Activated T-cell treated with anti-CD3 and anti-CD28 coated beads for 4 hours (primary cell): ENCODE data around the gene THAP5.
A peak's percentile ranks its signal among the peaks of the same experiment; 100 is the strongest.
"Not testable (repeated sequence)": the region's sequence is repeated elsewhere in the genome, so short reads cannot be mapped to it uniquely, and the experiment has no call there.

Experiments used
- DNase-seq: peaks from one replicate; pipeline ENCODE4 v3.0.0-alpha.2; 2020

The THAP5 gene

DNA sequence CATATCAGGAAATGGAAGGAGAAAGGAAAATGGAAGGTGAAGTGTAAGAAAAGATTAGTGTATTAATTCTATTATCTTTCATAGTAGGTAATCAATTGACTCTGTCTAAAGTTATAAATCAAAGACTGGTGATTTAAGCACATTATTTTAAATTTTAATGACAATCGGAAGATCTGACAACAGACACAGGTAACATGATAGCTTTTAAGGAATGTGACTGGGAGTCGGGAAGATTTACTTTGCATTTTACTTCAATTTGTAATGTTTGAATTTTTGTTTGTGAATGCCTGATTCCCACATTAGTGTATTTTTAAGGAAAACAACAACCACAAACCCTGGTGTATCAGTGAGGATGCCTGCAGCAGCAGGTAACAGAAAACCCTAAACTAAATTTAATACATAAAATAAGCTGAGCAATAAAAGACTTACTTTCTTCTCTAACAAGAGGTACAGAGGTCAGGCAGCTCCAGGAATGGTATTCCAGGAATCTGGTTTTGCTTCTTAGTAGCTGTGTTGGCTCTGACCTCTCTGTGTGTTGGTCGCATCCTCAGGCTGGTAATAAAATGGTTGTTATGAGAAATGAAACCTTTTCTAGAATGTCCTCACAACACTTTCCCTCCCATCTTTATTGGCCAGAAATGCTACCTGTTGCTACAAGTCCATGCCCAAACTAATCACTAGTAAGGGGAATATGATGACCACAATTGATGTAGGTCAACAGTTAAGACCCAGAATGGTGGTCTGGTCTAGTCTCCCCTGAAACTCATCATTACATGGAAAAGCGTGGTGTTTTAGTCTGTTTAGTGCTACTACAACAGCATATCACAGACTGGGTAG lies 12.4 kb upstream of the THAP5 start:
- no peak for DNase-seq

DNA sequence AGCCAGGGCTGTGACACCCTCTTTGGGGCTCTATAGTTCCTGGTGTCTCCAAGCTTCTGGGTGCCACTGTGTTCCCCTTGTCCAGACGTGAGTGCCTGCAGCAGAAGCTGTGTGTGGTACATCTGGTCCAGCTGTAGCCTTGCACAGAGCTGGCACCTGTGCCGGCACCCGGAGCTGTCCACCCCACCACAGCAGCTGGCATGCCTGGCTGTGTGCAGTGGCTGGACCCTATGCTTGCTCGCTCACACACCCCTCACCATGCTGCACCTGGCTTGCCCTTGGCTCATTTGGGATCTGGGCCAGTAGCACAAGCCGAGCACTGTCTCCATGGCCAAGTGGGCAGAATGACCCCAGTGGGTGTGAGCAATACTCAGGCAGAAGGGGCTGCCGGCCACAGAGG lies 10.8 kb upstream of the THAP5 start:
- DNase-seq, result no peak

DNA sequence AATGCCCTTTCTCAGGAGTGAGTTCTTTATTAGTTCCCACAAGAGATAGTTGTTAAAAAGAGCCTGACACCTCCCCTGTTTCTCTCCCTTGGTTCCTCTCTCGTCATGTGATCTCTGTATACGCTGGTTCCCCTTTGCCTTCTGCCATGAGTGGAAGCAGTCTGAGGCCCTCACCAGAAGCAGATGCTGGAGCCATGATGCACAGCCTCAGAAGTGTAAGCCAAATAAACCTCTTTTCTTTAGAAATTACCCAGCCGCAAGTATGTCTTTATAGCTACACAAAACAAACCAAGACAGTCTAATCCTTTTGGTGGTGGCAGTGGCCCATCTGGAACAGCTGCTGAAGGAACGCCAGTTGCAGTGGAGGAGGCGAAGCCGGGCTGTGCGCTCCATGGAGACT lies 9.4 kb upstream of the THAP5 start:
- no peak for DNase-seq

DNA sequence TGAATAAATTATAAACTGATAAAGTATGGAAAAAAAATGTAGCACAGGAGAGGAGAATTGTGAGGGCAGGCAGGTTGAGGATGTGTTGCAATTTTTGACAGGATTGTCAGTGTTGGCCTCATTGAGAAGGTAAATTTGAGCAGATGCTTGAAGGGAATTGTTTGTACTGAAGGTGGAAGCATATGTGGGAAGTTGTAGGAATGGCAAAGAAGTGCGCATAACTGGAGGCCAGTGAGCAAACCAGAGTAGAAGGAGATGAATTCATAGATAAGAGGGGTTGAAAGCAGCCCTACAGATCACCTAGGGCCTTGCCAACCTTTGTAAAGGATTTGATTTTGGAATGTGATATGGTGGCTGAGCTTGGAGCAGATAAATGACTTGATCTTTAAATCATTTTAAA lies 6.6 kb upstream of the THAP5 start:
- DNase-seq, result no peak

DNA sequence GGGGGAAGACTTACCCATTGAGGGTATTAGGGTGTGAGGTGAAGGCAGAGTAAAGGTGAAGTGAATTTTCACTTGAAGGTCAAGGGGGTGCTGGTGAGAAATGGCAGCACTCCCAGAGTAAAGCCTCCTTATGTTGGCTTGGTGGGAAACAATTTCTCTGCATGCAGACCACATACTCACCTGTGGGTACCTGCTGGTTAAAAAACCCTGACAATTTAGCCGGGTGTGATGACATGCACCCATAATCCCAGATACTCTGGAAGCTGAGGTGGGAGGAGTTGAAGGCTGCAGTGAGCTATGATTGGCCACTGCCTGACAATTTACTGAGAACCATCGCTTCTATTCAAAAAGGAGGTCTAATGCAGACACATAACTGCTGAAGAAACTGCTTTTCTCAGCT lies 5.7 kb upstream of the THAP5 start:
- DNase-seq, result no peak

GRCh38 chr7:108572480-108572879 lies 3.0 kb upstream of the THAP5 start:
- no peak for DNase-seq

GRCh38 chr7:108570146-108570755 lies 745 bp upstream of the THAP5 start:
- DNase-seq, result peak; percentile 13

DNA sequence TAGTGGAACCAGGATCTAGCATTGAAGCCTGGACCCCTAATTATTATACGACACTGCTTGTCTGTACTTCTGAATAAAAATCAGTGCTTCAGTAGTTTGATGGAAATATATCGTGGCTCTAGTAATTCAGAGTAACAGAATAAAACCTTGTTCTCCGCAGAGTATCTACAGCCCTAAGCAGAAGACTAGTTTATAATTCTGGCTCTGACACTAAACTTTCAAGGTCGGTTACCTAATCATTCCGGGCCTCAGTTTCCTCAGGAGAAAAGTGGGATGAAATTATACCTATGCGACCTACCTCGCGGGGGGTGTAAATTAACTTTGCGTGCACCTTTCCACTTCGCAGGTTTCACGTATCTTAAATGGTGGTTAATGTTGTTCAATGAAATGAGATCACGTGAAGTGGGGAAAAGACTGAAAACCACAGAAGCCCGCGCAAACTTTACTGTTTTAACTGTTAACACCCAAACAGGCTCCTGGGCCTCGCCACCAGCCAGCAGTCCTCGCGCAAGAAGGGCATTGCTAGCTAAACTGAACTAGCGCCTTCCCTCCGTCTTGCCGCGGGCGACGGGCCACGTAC lies 615 bp downstream of the THAP5 start:
- DNase-seq, result peak; percentile 25

DNA sequence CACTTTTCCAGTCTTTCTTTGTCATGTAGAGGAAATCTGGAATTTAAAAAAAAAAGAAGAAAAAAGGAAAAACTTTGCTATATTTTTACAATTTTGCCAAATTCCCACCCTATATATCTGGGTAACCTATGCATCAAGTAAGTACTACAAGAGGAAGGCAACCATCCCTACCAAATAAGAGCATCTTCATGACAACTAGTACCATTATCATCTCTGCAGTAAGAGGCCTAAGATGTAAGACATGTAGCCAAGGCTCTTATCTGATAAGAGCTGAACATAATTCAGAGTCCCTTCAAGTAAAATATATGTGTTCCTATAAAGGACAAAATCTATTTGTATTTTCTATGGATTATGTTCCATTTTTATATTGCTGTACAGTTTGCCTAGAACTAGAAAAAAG lies 3.5 kb downstream of the THAP5 start:
- no peak for DNase-seq

GRCh38 chr7:108561047-108561619 lies 8.4 kb downstream of the THAP5 start:
- no peak for DNase-seq

GRCh38 chr7:108559253-108559652 lies 10.3 kb downstream of the THAP5 start:
- DNase-seq, result no peak

DNA sequence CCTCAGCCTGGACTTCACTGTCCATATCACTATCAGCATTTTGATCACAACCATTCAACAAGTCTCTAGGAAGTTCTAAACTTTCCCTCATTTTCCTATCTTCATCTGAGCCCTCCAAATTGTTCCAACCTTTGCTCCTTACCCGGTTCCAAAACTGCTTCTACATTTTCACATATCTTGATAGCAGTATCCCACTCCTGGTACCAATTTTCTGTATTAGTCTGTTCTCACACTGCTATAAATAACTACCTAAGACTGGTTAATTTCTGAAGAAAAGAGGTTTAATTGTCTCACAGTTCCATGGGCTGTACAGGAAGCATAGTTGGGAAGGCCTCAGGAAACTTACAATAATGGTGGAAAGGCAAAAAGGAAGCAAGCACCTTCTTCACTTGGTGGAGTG lies 11.9 kb downstream of the THAP5 start:
- DNase-seq, result no peak

DNA sequence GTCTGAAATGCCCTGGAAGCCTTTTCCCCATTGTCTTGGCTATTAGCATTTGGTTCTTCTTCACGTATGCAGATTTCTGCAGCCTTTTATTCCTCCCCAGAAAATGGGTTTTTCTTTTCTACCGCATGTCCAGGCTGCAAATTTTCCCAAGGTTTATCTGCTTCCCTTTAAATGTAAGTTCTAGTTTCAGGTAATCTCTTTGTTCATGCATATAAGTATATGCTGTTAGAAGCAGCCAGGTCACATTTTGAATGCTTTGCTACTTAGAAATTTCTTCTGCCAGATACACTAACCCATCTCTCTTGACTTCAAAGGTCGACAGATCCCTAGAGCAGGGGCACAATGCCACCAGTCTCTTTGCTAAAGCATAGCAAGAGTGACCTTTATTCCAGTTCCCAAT lies 12.3 kb downstream of the THAP5 start:
- no peak for DNase-seq

GRCh38 chr7:108556665-108557064 lies 12.8 kb downstream of the THAP5 start:
- DNase-seq, result not testable (repeated sequence)

DNA sequence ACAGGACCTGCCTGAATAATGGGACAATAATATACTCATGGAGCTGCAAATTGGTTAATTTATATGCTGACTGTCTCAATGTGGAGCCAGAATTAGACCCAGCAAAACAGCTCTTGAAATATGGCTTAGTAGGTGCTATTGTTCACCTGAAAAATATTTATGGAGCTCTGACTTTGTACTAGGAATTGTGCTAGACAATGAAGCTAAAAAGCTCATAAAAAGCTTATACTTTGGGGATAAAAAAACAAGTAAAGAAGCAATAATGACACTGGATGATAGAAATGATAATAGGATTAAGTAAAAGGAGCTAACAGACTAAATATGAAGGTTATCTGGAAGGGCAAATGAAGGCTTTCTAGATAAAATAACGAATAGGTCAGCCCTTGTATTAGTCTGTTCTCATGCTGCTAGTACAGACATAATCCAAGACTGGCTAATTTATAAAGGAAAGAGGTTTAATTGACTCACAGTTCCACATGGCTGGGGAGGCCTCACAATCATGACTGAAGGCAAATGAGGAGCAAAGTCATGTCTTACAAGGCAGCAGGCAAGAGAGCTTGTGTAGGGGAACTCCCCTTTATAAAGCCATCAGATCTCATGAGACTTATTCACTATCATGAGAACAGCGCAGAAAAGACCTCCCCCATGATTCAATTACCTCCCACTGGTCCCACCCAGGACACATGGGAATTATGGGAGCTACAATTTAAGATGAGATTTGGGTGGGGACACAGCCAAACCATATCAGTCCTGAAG lies 21.2 kb downstream of the THAP5 start:
- DNase-seq, result not testable (repeated sequence)

GRCh38 chr7:108541478-108541877 lies 28.0 kb downstream of the THAP5 start:
- no peak for DNase-seq

- not testable (repeated sequence) for DNase-seq
These were observed 30.8 kb downstream of the THAP5 start for GRCh38 chr7:108538685-108539084.

- DNase-seq, result not testable (repeated sequence)
These were observed 31.3 kb downstream of the THAP5 start for GRCh38 chr7:108538236-108538635.

DNA sequence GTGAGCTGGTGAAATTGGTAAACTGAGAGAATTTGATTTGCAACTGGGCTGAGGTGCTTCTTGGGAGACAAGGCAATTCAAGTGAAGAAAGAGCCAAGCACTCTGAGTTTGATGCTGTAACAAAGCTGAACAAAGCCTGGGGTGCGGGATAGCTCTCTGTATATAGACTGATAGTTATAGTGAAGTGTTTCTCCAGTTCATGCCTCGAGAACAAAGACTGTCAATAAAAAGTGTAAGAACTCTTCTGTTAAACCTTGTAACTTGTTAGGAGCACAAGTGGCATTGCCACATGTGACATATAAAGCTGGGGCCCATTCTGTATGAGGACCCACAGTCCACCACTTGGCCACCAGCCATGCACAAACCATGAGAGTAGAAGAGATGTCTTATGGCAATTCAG lies 32.3 kb downstream of the THAP5 start:
- no peak for DNase-seq

GRCh38 chr7:108535744-108536143 lies 33.8 kb downstream of the THAP5 start:
- no peak for DNase-seq

DNA sequence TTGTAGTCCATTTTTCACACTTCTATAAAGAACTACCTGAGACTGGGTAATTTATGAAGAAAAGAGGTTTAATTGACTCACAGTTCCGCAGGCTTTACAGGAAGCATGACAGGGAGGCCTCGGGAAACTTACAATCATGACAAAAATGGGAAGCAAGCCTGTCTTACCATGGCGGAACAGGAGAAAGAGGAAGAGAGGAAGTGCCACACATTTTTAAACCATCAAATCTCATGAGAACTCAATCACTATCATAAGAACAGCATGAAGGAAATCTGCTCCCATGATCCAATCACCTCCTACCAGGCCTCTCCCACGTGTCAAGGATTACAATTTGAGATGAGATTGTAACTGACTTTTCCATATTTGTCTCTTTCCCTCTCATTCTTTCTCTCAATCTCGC lies 34.2 kb downstream of the THAP5 start:
- no peak for DNase-seq

GRCh38 chr7:108533712-108534111 lies 35.8 kb downstream of the THAP5 start:
- DNase-seq, result no peak

- no peak for DNase-seq
These were observed 40.2 kb downstream of the THAP5 start for GRCh38 chr7:108529341-108529740.
